SK-N-SH (cell line): ENCODE measurements around the gene STX1A.

ENCODE experiments used
- CTCF ChIP-seq: fragments of 200-600 bp; sonication (generic); IDR thresholded peaks from 2 replicates; pipeline ENCODE4 v1.6.1; 2017; ENCODE audit warnings: antibody characterized with exemption, mild to moderate bottlenecking, moderate library complexity
- EP300 ChIP-seq, 2 experiments: IDR thresholded peaks; 2 replicates each; pipeline versions ENCODE4 v1.4.0 to v1.6.1; 2012; ENCODE audit warnings: borderline replicate concordance in 1 of 2, low read depth in 1 of 2, low read length in 1 of 2
- EZH2phosphoT487 ChIP-seq: fragments of 200-600 bp; sonication (generic); IDR thresholded peaks from 2 replicates; pipeline ENCODE4 v1.6.1; 2017; ENCODE audit warnings: low read depth, mixed run types, mild to moderate bottlenecking, antibody characterized with exemption, moderate library complexity, borderline replicate concordance
- FOXM1 ChIP-seq: IDR thresholded peaks from 2 replicates; pipeline ENCODE4 v1.4.0; 2012; ENCODE audit warnings: low read depth, mild to moderate bottlenecking
- RCOR1 ChIP-seq: fragments of 150-350 bp; IDR thresholded peaks from 2 replicates; pipeline ENCODE4 v1.6.1; 2017; ENCODE audit warnings: antibody characterized with exemption, low read length
- RFX5 ChIP-seq: IDR thresholded peaks from 2 replicates; pipeline ENCODE4 v1.6.1; 2012; ENCODE audit warnings: mild to moderate bottlenecking, improper control_type of control experiment, low read length
- SIN3A ChIP-seq: IDR thresholded peaks from 2 replicates; pipeline ENCODE4 v1.6.1; 2012; ENCODE audit warnings: low read depth, mild to moderate bottlenecking, low read length, moderate library complexity, borderline replicate concordance
- SMC3 ChIP-seq: IDR thresholded peaks from 2 replicates; pipeline ENCODE4 v1.6.1; 2012; ENCODE audit warnings: low read depth, low read length, improper control_type of control experiment

- no peak for TF ChIP-seq SIN3A
- TF ChIP-seq EZH2phosphoT487, result no peak
- TF ChIP-seq FOXM1, result no peak
- TF ChIP-seq SMC3, result no peak
- no peak for TF ChIP-seq CTCF
- TF ChIP-seq RFX5, result no peak
- no peak for TF ChIP-seq RCOR1
- TF ChIP-seq EP300 (IDR thresholded peaks at IDR 0.05; ENCODE audit: borderline replicate concordance in 1 of 2, low read depth in 1 of 2, low read length in 1 of 2), result no peak
These were observed 2.3 kb downstream of the STX1A start for GRCh38 chr7:73717025-73717807.
